H1 (cell line): ENCODE data around the gene NINJ2. TPM values are rescaled to one million over a fixed set of nuclear protein-coding genes. Genes with fewer than 3 reads are reported as not detected.

Source experiments
- EP300 ChIP-seq, 2 experiments: IDR thresholded peaks; 1 replicate in 1 of 2; 2 replicates in 1 of 2; pipeline ENCODE4 v1.6.1; 2011 to 2012; ENCODE audit warnings: low read depth in 2 of 2, low read length in 2 of 2, mild to moderate bottlenecking in 2 of 2, borderline replicate concordance in 1 of 2, inconsistent platforms in 1 of 2, moderate library complexity in 1 of 2
- polyA plus RNA-seq, 7 experiments: library from polyadenylated mRNA; depleted of rRNA in 3 of 7; stranded (reverse) in 5 of 7; unstranded in 2 of 7; fragments of >200 nt in 5 of 7; fragments of 200-250 nt in 2 of 7; gene quantifications; 1 replicate in 5 of 7; 2 replicates in 1 of 7; 4 replicates in 1 of 7; pipeline versions ENCODE4 v1.2.1 to v1.2.3, GENCODE V29; 2011 to 2013; ENCODE audit warnings: missing spikeins in 2 of 7, mixed read lengths in 2 of 7
- total RNA-seq: library from RNA; stranded (reverse); fragmentation: NEBNext Ultra II Directional; extraction: Animal tissue kit (Norgen Biotek cat#: 25700); gene quantifications from 2 replicates; pipeline ENCODE4 v1.2.1, GENCODE V29; 2021

NINJ2 gene
- total and polyA plus RNA-seq, 2 of the 8 experiments (the other 6 are each of a cell fraction or from before 2014, with no cell fraction given), result 1.4 TPM; not detected in 1

- TF ChIP-seq EP300 (IDR thresholded peaks at IDR 0.05; ENCODE audit: borderline replicate concordance in 1 of 2, low read depth in 2 of 2, low read length in 2 of 2), result no peak
- TF ChIP-seq, all 59 proteins: peak for 0
These were observed 10.6 kb upstream of the NINJ2 start (continued) for GRCh38 chr12:673849-674248.
